Skeletal muscle tissue (tissue), 4 donors: Measurements from ENCODE around the gene IGIP. TPM values are rescaled to one million over a fixed set of nuclear protein-coding genes. Genes with fewer than 3 reads are reported as not detected.

ENCODE experiments used
- H3K27ac ChIP-seq: one replicate; pipeline ENCODE4 v1.7.0; 2013; ENCODE audit warnings: mild to moderate bottlenecking, low read depth, low read length, inconsistent platforms
- H3K27me3 ChIP-seq, 3 donors: one replicate each; pipeline ENCODE4 v1.7.0; 2013; ENCODE audit warnings: low read length in 3 of 3; ENCODE audit not compliant: control insufficient read depth in 3 of 3, insufficient read depth in 3 of 3
- H3K36me3 ChIP-seq, 3 donors: one replicate each; pipeline ENCODE4 v1.7.0; 2013; ENCODE audit warnings: low read length in 3 of 3; ENCODE audit not compliant: control insufficient read depth in 3 of 3, insufficient read depth in 3 of 3
- H3K4me1 ChIP-seq, 3 donors: one replicate each; pipeline ENCODE4 v1.7.0; 2013; ENCODE audit warnings: low read length in 3 of 3, mild to moderate bottlenecking in 3 of 3; ENCODE audit not compliant: control insufficient read depth in 3 of 3, insufficient read depth in 3 of 3
- H3K4me3 ChIP-seq, 3 donors: one replicate each; pipeline ENCODE4 v1.7.0; 2013; ENCODE audit warnings: low read length in 3 of 3
- H3K9ac ChIP-seq, 3 donors: one replicate each; pipeline ENCODE4 v1.7.0; 2013; ENCODE audit warnings: low read length in 3 of 3, mild to moderate bottlenecking in 3 of 3, moderate library complexity in 2 of 3, low read depth in 1 of 3
- H3K9me3 ChIP-seq, 3 donors: one replicate each; pipeline ENCODE4 v1.7.0; 2013; ENCODE audit warnings: low read length in 3 of 3; ENCODE audit not compliant: control insufficient read depth in 3 of 3
- total RNA-seq: library from RNA; depleted of rRNA; stranded (reverse); fragments of >200 nt; gene quantifications from one replicate; pipeline ENCODE4 v1.2.3, GENCODE V29; 2014
- donor health status: Osteomylitis.

The IGIP gene
- total RNA-seq, 1 donor from 2014 or later = 5.7 TPM

GRCh38 chr5:140118302-140118936 lies 7.3 kb upstream of the IGIP start:
- Histone ChIP-seq H3K27ac (no peak overlapping the region), H3K4me1 (peaks cover 21 to 34% (median 34%) of the 10 kb centered on the region in 3 donors), H3K9me3 (no peaks in the 10 kb centered on the region), H3K9ac (no peak overlapping the region), H3K27me3 (no peaks in the 10 kb centered on the region), H3K36me3 (no peaks in the 10 kb centered on the region), H3K4me3 (no peak overlapping the region)

GRCh38 chr5:140126315-140127012 lies 727 bp downstream of the IGIP start:
- Histone ChIP-seq H3K9me3 (no peaks in the 10 kb centered on the region), H3K4me3 (no peak overlapping the region), H3K4me1 (peaks cover 2 to 9% (median 7%) of the 10 kb centered on the region in 3 donors), H3K27me3 (no peaks in the 10 kb centered on the region), H3K27ac (no peak overlapping the region), H3K9ac (no peak overlapping the region), H3K36me3 (no peaks in the 10 kb centered on the region)

- Histone ChIP-seq H3K27ac (no peak overlapping the region), H3K27me3 (no peaks in the 10 kb centered on the region), H3K4me3 (no peak overlapping the region)
Observed at GRCh38 chr5:140128376-140128775, 2.6 kb downstream of the IGIP start.

GRCh38 chr5:140130949-140131733 lies 5.4 kb downstream of the IGIP start:
- no peaks in the 10 kb centered on the region for H3K27me3 ChIP-seq
- H3K9ac ChIP-seq = no peak overlapping the region
- no peak overlapping the region for H3K4me3 ChIP-seq
- no peaks in the 10 kb centered on the region for H3K9me3 ChIP-seq
- H3K36me3 ChIP-seq = no peaks in the 10 kb centered on the region
- peaks cover 10 to 31% (median 30%) of the 10 kb centered on the region in 3 donors for H3K4me1 ChIP-seq
- no peak overlapping the region for H3K27ac ChIP-seq

More at GRCh38 chr5:140128376-140128775, 2.6 kb downstream of the IGIP start:
- Histone ChIP-seq H3K9me3 (no peaks in the 10 kb centered on the region), H3K9ac (no peak overlapping the region), H3K36me3 (no peaks in the 10 kb centered on the region), H3K4me1 (peaks cover 10 to 24% (median 17%) of the 10 kb centered on the region in 3 donors)

DNA sequence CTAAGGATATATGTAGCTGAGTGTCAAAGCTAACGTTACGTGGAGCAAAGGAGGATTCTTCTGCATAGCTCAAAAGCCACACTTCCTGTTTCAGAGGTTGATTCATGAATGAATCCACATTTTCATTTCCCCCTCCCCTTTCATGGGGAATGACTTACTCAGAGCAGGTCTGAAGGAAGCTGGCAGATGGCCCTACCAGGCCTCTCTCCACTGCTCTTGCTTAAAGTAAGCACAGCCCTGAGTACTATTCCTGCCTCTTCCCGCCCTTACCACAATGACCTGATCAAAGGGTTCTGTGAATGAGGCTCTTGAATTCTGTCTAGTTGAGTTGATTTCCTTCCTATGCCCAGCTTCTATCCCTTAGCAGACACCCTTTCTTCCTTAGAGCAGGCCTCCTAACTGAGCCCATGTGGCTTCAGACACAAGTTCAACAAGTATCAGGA lies 6.3 kb downstream of the IGIP start:
- Histone ChIP-seq H3K4me1 (peaks cover 10 to 31% (median 27%) of the 10 kb centered on the region in 3 donors), H3K4me3 (no peak overlapping the region), H3K27ac (no peak overlapping the region), H3K36me3 (no peaks in the 10 kb centered on the region), H3K9me3 (no peaks in the 10 kb centered on the region), H3K27me3 (no peaks in the 10 kb centered on the region), H3K9ac (no peak overlapping the region)

GRCh38 chr5:140133514-140134167 lies 7.9 kb downstream of the IGIP start:
- H3K4me1 ChIP-seq = peaks cover 10 to 31% (median 24%) of the 10 kb centered on the region in 3 donors
- H3K27me3 ChIP-seq = no peaks in the 10 kb centered on the region
- H3K9ac ChIP-seq = no peak overlapping the region
- no peaks in the 10 kb centered on the region for H3K9me3 ChIP-seq
- no peak overlapping the region for H3K27ac ChIP-seq
- no peaks in the 10 kb centered on the region for H3K36me3 ChIP-seq
- no peak overlapping the region for H3K4me3 ChIP-seq

- no peak overlapping the region for H3K4me3 ChIP-seq
- no peak overlapping the region for H3K27ac ChIP-seq
- H3K4me1 ChIP-seq = peaks cover 10 to 31% (median 24%) of the 10 kb centered on the region in 3 donors
- no peaks in the 10 kb centered on the region for H3K9me3 ChIP-seq
- H3K36me3 ChIP-seq = no peaks in the 10 kb centered on the region
- no peaks in the 10 kb centered on the region for H3K27me3 ChIP-seq
- no peak overlapping the region for H3K9ac ChIP-seq
Observed at GRCh38 chr5:140134277-140134935, 8.7 kb downstream of the IGIP start.

DNA sequence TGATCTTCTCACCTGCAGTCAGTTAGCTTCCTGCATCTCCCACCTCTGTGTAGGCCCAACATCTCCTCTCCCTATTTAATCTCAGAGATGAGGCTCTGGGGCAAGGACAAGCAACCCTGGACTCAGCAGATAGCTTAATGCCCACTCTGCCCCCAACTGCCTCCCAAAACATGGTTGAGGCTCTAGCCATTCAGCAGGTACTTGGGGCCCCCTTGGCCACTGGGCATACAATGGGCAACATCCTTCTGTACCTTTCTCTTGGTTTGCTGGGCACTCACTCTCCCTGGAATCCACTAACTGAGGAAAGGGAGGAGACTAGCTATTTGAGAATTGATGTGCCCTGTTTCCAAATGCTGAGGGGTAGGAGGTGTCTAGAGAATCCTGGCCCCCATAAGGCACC lies 9.4 kb downstream of the IGIP start:
- H3K36me3 ChIP-seq = no peaks in the 10 kb centered on the region
- H3K9ac ChIP-seq = no peak overlapping the region
- no peaks in the 10 kb centered on the region for H3K9me3 ChIP-seq
- no peaks in the 10 kb centered on the region for H3K27me3 ChIP-seq
- no peak overlapping the region for H3K4me3 ChIP-seq
- H3K4me1 ChIP-seq = peaks cover 10 to 31% (median 25%) of the 10 kb centered on the region in 3 donors
- H3K27ac ChIP-seq = no peak overlapping the region

DNA sequence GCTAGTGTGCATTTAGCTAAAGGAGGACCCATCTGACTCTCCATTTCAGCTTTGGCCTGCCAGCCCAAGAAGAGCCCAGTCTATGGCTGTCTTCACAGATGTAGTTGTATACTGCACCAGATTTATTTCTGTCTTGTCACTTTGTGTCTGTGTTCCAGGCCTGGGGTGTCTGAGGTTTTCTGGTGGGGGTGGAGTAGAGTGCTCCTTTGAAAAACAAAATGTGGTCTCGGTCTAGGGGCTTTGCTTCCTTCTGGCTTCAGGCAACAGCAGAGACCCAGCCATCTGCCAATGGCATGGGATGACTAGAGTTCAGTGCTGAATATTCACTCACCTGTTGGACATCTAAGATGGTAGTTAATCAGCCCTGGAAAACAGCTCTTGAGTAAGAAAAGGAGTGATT lies 10.9 kb downstream of the IGIP start:
- Histone ChIP-seq H3K9ac (no peak overlapping the region), H3K27ac (no peak overlapping the region), H3K9me3 (no peaks in the 10 kb centered on the region), H3K4me3 (no peak overlapping the region), H3K36me3 (no peaks in the 10 kb centered on the region), H3K27me3 (no peaks in the 10 kb centered on the region), H3K4me1 (peaks cover 10 to 40% (median 29%) of the 10 kb centered on the region in 3 donors)
